Thymus (tissue), 11 donors: ENCODE data around the gene SNCB. TPM values are rescaled to one million over a fixed set of nuclear protein-coding genes. Genes with fewer than 3 reads are reported as not detected.

Source experiments
- DNase-seq, 9 donors: peaks; one replicate each; pipeline ENCODE4 v3.0.0-alpha.2; 2013; ENCODE audit warnings: low spot score in 9 of 9, low read depth in 6 of 9, missing footprints in 1 of 9
- H3K27ac ChIP-seq, 2 donors: one replicate each; pipeline ENCODE4 v1.5.1; 2013; ENCODE audit warnings: control low read depth in 1 of 2, low read depth in 1 of 2, low read length in 1 of 2, mild to moderate bottlenecking in 1 of 2, moderate library complexity in 1 of 2
- H3K27me3 ChIP-seq, 2 donors: one replicate each; pipeline ENCODE4 v1.5.1; 2013; ENCODE audit warnings: low read length in 1 of 2; ENCODE audit not compliant: control insufficient read depth in 2 of 2, insufficient read depth in 1 of 2
- H3K36me3 ChIP-seq, 2 donors: one replicate each; pipeline ENCODE4 v1.5.1; 2013; ENCODE audit warnings: low read length in 1 of 2, mild to moderate bottlenecking in 1 of 2, moderate library complexity in 1 of 2; ENCODE audit not compliant: control insufficient read depth in 2 of 2, insufficient read depth in 2 of 2
- H3K4me1 ChIP-seq, 2 donors: one replicate each; pipeline ENCODE4 v1.5.1; 2013; ENCODE audit warnings: low read length in 2 of 2; ENCODE audit not compliant: control insufficient read depth in 2 of 2, insufficient read depth in 2 of 2
- H3K4me3 ChIP-seq, 2 donors: one replicate each; pipeline ENCODE4 v1.5.1; 2013; ENCODE audit warnings: low read length in 2 of 2, control low read depth in 1 of 2, mild to moderate bottlenecking in 1 of 2
- H3K9me3 ChIP-seq, 2 donors: one replicate each; pipeline ENCODE4 v1.5.1; 2013; ENCODE audit warnings: low read length in 1 of 2, mild to moderate bottlenecking in 1 of 2; ENCODE audit not compliant: control insufficient read depth in 2 of 2, insufficient read depth in 1 of 2
- WGBS: extraction: QIAGEN DNeasy Blood & Tissue Kit; methylation state at CpG from one replicate; pipeline ENCODE4 v1.1.7; 2013; 5-methylcytosine and 5-hydroxymethylcytosine counted together
- polyA plus RNA-seq: library from polyadenylated mRNA; stranded (reverse); fragments of 200-250 nt; gene quantifications from one replicate; pipeline ENCODE4 v1.2.3, GENCODE V29; 2013
- total RNA-seq: library from RNA; stranded (reverse); fragments of 120-200 nt; gene quantifications from one replicate; pipeline ENCODE4 v1.2.4, GENCODE V29; 2013
- donor health status: healthy.

SNCB gene
- total and polyA plus RNA-seq, 2 donors, result 0.05 to 0.21 TPM

DNA sequence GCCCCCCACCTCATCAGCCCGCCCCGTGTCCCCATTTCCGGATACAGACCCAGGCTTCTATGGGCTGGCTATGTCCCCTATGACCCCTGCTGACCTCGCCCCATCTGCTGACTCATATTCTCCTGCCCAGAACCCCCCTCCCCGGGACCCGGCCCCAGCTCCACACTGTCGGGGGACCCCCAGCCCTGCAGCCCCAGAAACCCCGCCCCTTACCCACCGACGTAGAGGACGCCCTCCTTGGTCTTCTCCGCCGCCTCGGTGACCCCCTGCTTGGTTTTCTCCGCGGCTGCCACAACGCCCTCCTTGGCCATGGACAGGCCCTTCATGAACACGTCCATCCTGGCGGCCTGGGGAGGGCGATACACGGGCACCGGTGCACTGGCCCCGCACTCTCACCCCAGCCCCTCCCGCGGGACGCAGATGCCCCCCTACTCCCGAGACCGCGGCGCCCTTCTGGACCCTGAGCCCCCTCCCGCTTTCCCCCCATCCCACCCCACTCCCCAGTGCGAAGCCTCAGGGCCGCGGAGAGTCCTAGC lies 949 bp downstream of the SNCB start:
- H3K9me3 ChIP-seq, result peaks cover 0 to 6% of the 10 kb centered on the region in 2 donors
- no peak for DNase-seq
- no peaks in the 10 kb centered on the region for H3K36me3 ChIP-seq
- H3K4me3 ChIP-seq, result no peak overlapping the region
- no peak overlapping the region for H3K27ac ChIP-seq
- H3K27me3 ChIP-seq, result peaks cover 46 to 97% of the 10 kb centered on the region in 2 donors
- H3K4me1 ChIP-seq, result peaks cover 0 to 4% of the 10 kb centered on the region in 2 donors
- WGBS, result 11% methylated on average over 34 of the region's 34 CpGs

- peaks cover 0 to 6% of the 10 kb centered on the region in 2 donors for H3K9me3 ChIP-seq
- H3K36me3 ChIP-seq, result no peaks in the 10 kb centered on the region
- no peak for DNase-seq
- no peak overlapping the region for H3K4me3 ChIP-seq
- peaks cover 46 to 96% of the 10 kb centered on the region in 2 donors for H3K27me3 ChIP-seq
- no peak overlapping the region for H3K27ac ChIP-seq
- H3K4me1 ChIP-seq, result peaks cover 0 to 4% of the 10 kb centered on the region in 2 donors
- 66% methylated on average over 13 of the region's 13 CpGs for WGBS
Observed at GRCh38 chr5:176628406-176629228, 1.7 kb downstream of the SNCB start.

DNA sequence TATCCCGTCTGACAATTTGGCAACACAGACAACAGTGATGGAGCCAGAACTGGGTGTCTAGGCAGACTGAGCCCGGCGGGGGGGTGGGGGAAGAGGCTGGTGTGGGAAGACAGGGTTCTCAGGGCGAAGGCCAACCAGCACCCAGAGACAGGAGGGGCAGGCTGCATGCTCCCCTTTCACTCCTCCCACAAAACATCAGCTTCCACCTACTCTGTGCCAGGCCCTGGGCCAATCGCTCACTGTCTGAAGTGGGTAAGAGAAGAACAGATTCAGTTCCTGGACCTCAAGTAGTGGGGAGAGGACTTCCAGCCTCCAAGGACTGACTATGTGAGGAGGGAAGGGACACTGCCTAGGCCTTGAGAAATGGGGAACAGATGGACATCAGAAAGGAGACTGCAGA lies 2.8 kb downstream of the SNCB start:
- WGBS, result 93% methylated on average over 5 of the region's 5 CpGs

GRCh38 chr5:176626876-176627236 lies 3.5 kb downstream of the SNCB start:
- no peak for DNase-seq
- H3K4me1 ChIP-seq, result peaks cover 0 to 4% of the 10 kb centered on the region in 2 donors
- WGBS, result 57% methylated on average over 7 of the region's 7 CpGs
- peaks cover 0 to 6% of the 10 kb centered on the region in 2 donors for H3K9me3 ChIP-seq
- no peak overlapping the region for H3K27ac ChIP-seq
- H3K36me3 ChIP-seq, result no peaks in the 10 kb centered on the region
- H3K4me3 ChIP-seq, result no peak overlapping the region
- H3K27me3 ChIP-seq, result peaks cover 41 to 87% of the 10 kb centered on the region in 2 donors

More for the DNA sequence above, 2.8 kb downstream of the SNCB start:
- Histone ChIP-seq H3K36me3 (no peaks in the 10 kb centered on the region), H3K27ac (no peak overlapping the region), H3K9me3 (peaks cover 0 to 6% of the 10 kb centered on the region in 2 donors), H3K4me1 (peaks cover 0 to 4% of the 10 kb centered on the region in 2 donors), H3K4me3 (no peak overlapping the region), H3K27me3 (peaks cover 46 to 90% of the 10 kb centered on the region in 2 donors)
- no peak for DNase-seq

GRCh38 chr5:176625966-176626875 lies 4.1 kb downstream of the SNCB start:
- Histone ChIP-seq H3K27ac (no peak overlapping the region), H3K36me3 (no peaks in the 10 kb centered on the region), H3K4me1 (peaks cover 0 to 4% of the 10 kb centered on the region in 2 donors), H3K9me3 (peaks cover 0 to 6% of the 10 kb centered on the region in 2 donors), H3K4me3 (no peak overlapping the region), H3K27me3 (peaks cover 40 to 87% of the 10 kb centered on the region in 2 donors)
- 55% methylated on average over 25 of the region's 25 CpGs for WGBS
- no peak for DNase-seq

- H3K9me3 ChIP-seq, result peaks cover 0 to 6% of the 10 kb centered on the region in 2 donors
- H3K4me1 ChIP-seq, result peaks cover 0 to 1% of the 10 kb centered on the region in 2 donors
- WGBS, result 91% methylated on average over 2 of the region's 2 CpGs
- no peak for DNase-seq
- H3K27me3 ChIP-seq, result peaks cover 40 to 87% of the 10 kb centered on the region in 2 donors
- no peak overlapping the region for H3K27ac ChIP-seq
- no peak overlapping the region for H3K4me3 ChIP-seq
- no peaks in the 10 kb centered on the region for H3K36me3 ChIP-seq
Observed at GRCh38 chr5:176625512-176625911, 4.8 kb downstream of the SNCB start.

GRCh38 chr5:176624938-176625337 lies 5.4 kb downstream of the SNCB start:
- peaks cover 0 to 2% of the 10 kb centered on the region in 2 donors for H3K4me1 ChIP-seq
- peaks cover 40 to 87% of the 10 kb centered on the region in 2 donors for H3K27me3 ChIP-seq
- H3K27ac ChIP-seq, result no peak overlapping the region
- no peaks in the 10 kb centered on the region for H3K36me3 ChIP-seq
- DNase-seq, result no peak
- H3K9me3 ChIP-seq, result peaks cover 0 to 6% of the 10 kb centered on the region in 2 donors
- 68% methylated on average over 9 of the region's 9 CpGs for WGBS
- H3K4me3 ChIP-seq, result no peak overlapping the region

DNA sequence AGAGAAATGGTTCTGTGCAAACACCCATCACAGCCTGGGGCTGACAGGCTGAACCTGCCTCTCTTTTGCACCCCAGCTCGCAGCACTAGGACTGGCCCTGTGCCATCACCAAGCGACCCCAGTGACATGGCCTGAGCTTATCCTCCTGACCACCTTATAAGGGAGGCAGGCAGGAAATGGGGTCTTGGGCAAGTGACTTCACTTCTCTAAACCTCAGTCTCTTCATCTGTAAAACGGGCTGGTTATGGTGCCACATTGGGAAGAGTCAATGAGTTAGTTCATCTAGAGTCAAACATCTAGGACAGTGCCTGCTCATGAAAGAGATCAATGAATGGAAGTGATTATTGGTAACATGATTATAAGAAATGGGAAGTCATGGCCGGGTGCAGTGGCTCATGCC lies 6.2 kb downstream of the SNCB start:
- WGBS, result 85% methylated on average over 4 of the region's 4 CpGs
- Histone ChIP-seq H3K9me3 (peaks cover 4 to 7% of the 10 kb centered on the region in 2 donors), H3K27me3 (peaks cover 40 to 87% of the 10 kb centered on the region in 2 donors), H3K4me3 (no peak overlapping the region), H3K4me1 (peaks cover 0 to 6% of the 10 kb centered on the region in 2 donors), H3K36me3 (no peaks in the 10 kb centered on the region), H3K27ac (no peak overlapping the region)
- DNase-seq, result no peak
